ENCODE results near the gene KLHL29. TPM values are rescaled to one million over a fixed set of nuclear protein-coding genes. Genes with fewer than 3 reads are reported as not detected.

The KLHL29 gene
- total and polyA plus RNA-seq, 7 experiments from 2014 or later: 0.59 to 6.5 (median 5.6) TPM

GRCh38 chr2:23526114-23526513, 141.1 kb downstream of the KLHL29 start:
- Mint-ChIP-seq H3K4me3 (peak overlapping the region in 8 of 10 donors; percentile 21 to 63 (median 52)), H3K36me3 (no peaks in the 10 kb centered on the region), H3K27ac (peak overlapping the region in 2 of 9 donors; percentile 11 to 49), H3K27me3 (peaks cover 0 to 2% (median 0%) of the 10 kb centered on the region in 5 donors), H3K4me1 (peaks cover 10 to 23% (median 19%) of the 10 kb centered on the region in 7 donors), H3K9me3 (no peaks in the 10 kb centered on the region)
- DNase-seq (peak in 3 of 9 donors; percentile 17 to 29 (median 27)), ATAC-seq (peak; percentile 60)
- no peak overlapping the region for H3K4me3 ChIP-seq (ENCODE audit: low read length)
- H3K27me3 ChIP-seq (ENCODE audit: control insufficient read depth in 2 of 2, insufficient read depth in 2 of 2, low read length in 2 of 2): no peaks in the 10 kb centered on the region
- CTCF ChIA-PET: no interaction called here
- intact Hi-C loops (cut with micrococcal nuclease): no loop called here
- H3K27ac ChIP-seq (ENCODE audit: low read depth, low read length): no peak overlapping the region
- H3K4me1 ChIP-seq (ENCODE audit: control insufficient read depth in 2 of 2, insufficient read depth in 2 of 2, low read length in 2 of 2): peaks cover 0 to 16% of the 10 kb centered on the region in 2 donors
- no peaks in the 10 kb centered on the region for H3K9me3 ChIP-seq (ENCODE audit: control insufficient read depth in 2 of 3, low read length in 3 of 3)
- POLR2A ChIA-PET: no interaction called here
- no peaks in the 10 kb centered on the region for H3K36me3 ChIP-seq (ENCODE audit: control insufficient read depth in 2 of 3, insufficient read depth in 3 of 3, low read length in 3 of 3)

DNA sequence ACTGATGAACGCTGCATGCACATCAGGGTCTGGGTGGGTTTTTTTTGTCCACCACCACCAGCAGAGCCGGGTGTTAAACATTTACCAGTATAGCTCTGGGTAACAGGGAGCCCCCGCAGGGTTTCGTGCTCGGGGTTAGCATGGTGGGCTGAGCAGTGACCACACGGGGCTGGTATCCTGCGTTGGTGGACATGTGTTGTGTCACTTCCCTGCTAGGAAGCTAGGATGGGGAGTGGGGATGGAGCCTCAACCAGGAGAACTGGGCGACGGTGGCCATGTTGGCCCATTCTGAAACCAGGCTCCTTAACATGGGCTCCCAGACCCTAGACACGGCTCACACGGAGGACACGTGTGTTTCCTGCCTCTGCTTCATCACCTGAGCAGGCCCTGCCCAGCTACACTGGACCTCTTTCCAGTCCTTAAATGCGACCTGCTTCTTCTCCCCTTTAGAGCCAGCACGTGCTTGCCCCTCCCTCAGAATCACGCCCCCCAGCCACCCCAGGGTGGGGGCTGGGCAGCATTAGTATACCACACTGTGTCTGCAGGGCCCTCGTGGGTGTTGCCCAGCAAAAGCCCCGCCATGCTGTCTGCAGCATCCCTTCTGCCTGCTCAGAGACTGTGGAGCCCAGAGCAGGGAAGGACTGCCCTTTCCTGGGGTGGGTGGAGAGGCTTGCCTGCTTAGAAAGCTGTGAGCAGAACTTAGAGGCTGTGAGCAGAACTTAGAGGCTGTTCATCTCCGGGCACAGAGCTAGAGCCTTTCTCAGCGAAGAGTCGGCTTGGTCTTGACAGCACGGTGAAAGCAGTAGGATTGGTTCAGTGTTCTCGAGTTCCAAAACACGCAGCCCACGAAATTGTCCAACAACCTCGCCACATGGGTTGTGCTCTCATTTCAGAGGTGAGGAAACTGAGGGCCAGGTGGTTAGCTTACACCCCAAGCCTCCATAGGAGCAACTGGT, 142.1 kb downstream of the KLHL29 start:
- Mint-ChIP-seq H3K4me3 (no peak overlapping the region), H3K9me3 (no peaks in the 10 kb centered on the region), H3K27ac (no peak overlapping the region), H3K27me3 (peaks cover 0 to 2% (median 0%) of the 10 kb centered on the region in 5 donors), H3K36me3 (no peaks in the 10 kb centered on the region), H3K4me1 (peaks cover 15 to 33% (median 27%) of the 10 kb centered on the region in 7 donors)
- ChIA-PET POLR2A (no interaction called here), CTCF (no interaction called here)
- H3K4me3 ChIP-seq (ENCODE audit: low read length): no peak overlapping the region
- H3K4me1 ChIP-seq (ENCODE audit: control insufficient read depth in 2 of 2, insufficient read depth in 2 of 2, low read length in 2 of 2): peaks cover 5 to 24% of the 10 kb centered on the region in 2 donors
- ATAC-seq (no peak), DNase-seq (no peak)
- no peaks in the 10 kb centered on the region for H3K9me3 ChIP-seq (ENCODE audit: control insufficient read depth in 2 of 3, low read length in 3 of 3)
- no peaks in the 10 kb centered on the region for H3K27me3 ChIP-seq (ENCODE audit: control insufficient read depth in 2 of 2, insufficient read depth in 2 of 2, low read length in 2 of 2)
- H3K36me3 ChIP-seq (ENCODE audit: control insufficient read depth in 2 of 3, insufficient read depth in 3 of 3, low read length in 3 of 3): no peaks in the 10 kb centered on the region
- intact Hi-C loops (cut with micrococcal nuclease): no loop called here
- H3K27ac ChIP-seq (ENCODE audit: low read depth, low read length): no peak overlapping the region

DNA sequence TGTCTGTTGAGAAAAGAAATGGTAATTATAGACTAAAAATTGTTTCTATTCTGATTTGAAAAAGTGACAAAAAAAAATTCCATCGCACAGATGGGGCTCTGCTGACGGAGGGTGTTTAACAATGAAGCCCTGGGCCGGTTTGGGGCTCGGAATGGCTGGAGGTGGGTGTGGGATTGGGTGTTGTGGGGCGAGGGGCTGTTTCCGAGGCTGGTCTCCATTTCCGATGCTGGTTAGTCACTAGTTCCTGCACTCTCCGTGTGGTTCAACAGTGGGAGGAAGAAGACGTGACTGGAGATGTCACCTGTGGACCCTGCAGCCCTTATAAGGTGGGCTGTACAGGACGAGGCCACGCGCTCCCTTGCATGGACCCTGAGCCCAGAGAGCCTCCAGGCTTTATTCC, 143.2 kb downstream of the KLHL29 start:
- no peak overlapping the region for H3K27ac ChIP-seq (ENCODE audit: low read depth, low read length)
- H3K36me3 ChIP-seq (ENCODE audit: control insufficient read depth in 2 of 3, insufficient read depth in 3 of 3, low read length in 3 of 3): no peaks in the 10 kb centered on the region
- DNase-seq (no peak), ATAC-seq (no peak)
- Mint-ChIP-seq H3K27me3 (no peaks in the 10 kb centered on the region), H3K27ac (no peak overlapping the region), H3K4me1 (peaks cover 25 to 44% (median 38%) of the 10 kb centered on the region in 7 donors), H3K4me3 (no peak overlapping the region), H3K36me3 (peaks cover 0 to 3% (median 0%) of the 10 kb centered on the region in 5 donors), H3K9me3 (no peaks in the 10 kb centered on the region)
- POLR2A ChIA-PET: no interaction called here
- CTCF ChIA-PET: no interaction called here
- no peaks in the 10 kb centered on the region for H3K27me3 ChIP-seq (ENCODE audit: control insufficient read depth in 2 of 2, insufficient read depth in 2 of 2, low read length in 2 of 2)
- H3K9me3 ChIP-seq (ENCODE audit: control insufficient read depth in 2 of 3, low read length in 3 of 3): no peaks in the 10 kb centered on the region
- intact Hi-C loops (cut with micrococcal nuclease): no loop called here
- H3K4me3 ChIP-seq (ENCODE audit: low read length): no peak overlapping the region
- H3K4me1 ChIP-seq (ENCODE audit: control insufficient read depth in 2 of 2, insufficient read depth in 2 of 2, low read length in 2 of 2): peaks cover 12 to 30% of the 10 kb centered on the region in 2 donors

GRCh38 chr2:23528690-23529089, 143.7 kb downstream of the KLHL29 start:
- Histone ChIP-seq H3K36me3 (ENCODE audit: control insufficient read depth in 2 of 3, insufficient read depth in 3 of 3, low read length in 3 of 3) (no peaks in the 10 kb centered on the region), H3K4me3 (ENCODE audit: low read length) (no peak overlapping the region), H3K4me1 (ENCODE audit: control insufficient read depth in 2 of 2, insufficient read depth in 2 of 2, low read length in 2 of 2) (peaks cover 13 to 36% of the 10 kb centered on the region in 2 donors), H3K9me3 (ENCODE audit: control insufficient read depth in 2 of 3, low read length in 3 of 3) (no peaks in the 10 kb centered on the region), H3K27ac (ENCODE audit: low read depth, low read length) (no peak overlapping the region), H3K27me3 (ENCODE audit: control insufficient read depth in 2 of 2, insufficient read depth in 2 of 2, low read length in 2 of 2) (no peaks in the 10 kb centered on the region)
- CTCF ChIA-PET: no interaction called here
- ATAC-seq (no peak), DNase-seq (no peak)
- intact Hi-C loops (cut with micrococcal nuclease): no loop called here
- Mint-ChIP-seq H3K4me3 (no peak overlapping the region), H3K27ac (no peak overlapping the region), H3K4me1 (peaks cover 31 to 49% (median 43%) of the 10 kb centered on the region in 7 donors), H3K27me3 (no peaks in the 10 kb centered on the region), H3K36me3 (peaks cover 0 to 3% (median 0%) of the 10 kb centered on the region in 5 donors), H3K9me3 (no peaks in the 10 kb centered on the region)
- POLR2A ChIA-PET: no interaction called here

DNA sequence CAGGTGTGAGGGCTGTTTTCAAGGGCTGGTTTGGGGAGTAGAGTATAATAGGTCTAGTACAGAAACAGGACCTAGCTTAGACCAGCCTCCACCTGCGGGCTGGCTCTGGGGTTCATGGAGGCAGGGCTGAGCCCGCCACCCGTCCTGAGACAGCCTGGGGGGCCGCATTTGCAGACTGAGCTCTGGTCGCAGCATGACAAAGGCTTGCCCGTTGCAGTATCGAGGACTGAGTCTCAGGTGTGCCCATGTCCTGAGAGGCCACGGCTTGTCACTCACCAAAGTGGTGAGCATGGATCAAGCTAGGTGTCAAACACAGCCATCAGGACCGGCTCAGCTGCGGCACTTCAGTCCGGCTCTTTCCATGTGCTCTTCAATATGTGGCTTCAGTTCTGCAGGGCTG, 144.7 kb downstream of the KLHL29 start:
- H3K4me3 ChIP-seq (ENCODE audit: low read length): no peak overlapping the region
- Mint-ChIP-seq H3K4me1 (peaks cover 38 to 58% (median 51%) of the 10 kb centered on the region in 7 donors), H3K27me3 (no peaks in the 10 kb centered on the region), H3K27ac (peak overlapping the region in 2 of 9 donors; percentile 59 to 72), H3K9me3 (no peaks in the 10 kb centered on the region), H3K36me3 (peaks cover 0 to 3% (median 0%) of the 10 kb centered on the region in 5 donors), H3K4me3 (no peak overlapping the region)
- no peaks in the 10 kb centered on the region for H3K36me3 ChIP-seq (ENCODE audit: control insufficient read depth in 2 of 3, insufficient read depth in 3 of 3, low read length in 3 of 3)
- ChIA-PET CTCF (no interaction called here), POLR2A (no interaction called here)
- no peaks in the 10 kb centered on the region for H3K27me3 ChIP-seq (ENCODE audit: control insufficient read depth in 2 of 2, insufficient read depth in 2 of 2, low read length in 2 of 2)
- peaks cover 13 to 44% of the 10 kb centered on the region in 2 donors for H3K4me1 ChIP-seq (ENCODE audit: control insufficient read depth in 2 of 2, insufficient read depth in 2 of 2, low read length in 2 of 2)
- DNase-seq (no peak), ATAC-seq (no peak)
- no peak overlapping the region for H3K27ac ChIP-seq (ENCODE audit: low read depth, low read length)
- intact Hi-C loops (cut with micrococcal nuclease): loop anchor here (5.0 to 10.0 kb wide), 3 partner anchors 75 to 548 kb away; partner anchors contain the start of gene SF3B6 (in 1 of the 2)
- no peaks in the 10 kb centered on the region for H3K9me3 ChIP-seq (ENCODE audit: control insufficient read depth in 2 of 3, low read length in 3 of 3)

DNA sequence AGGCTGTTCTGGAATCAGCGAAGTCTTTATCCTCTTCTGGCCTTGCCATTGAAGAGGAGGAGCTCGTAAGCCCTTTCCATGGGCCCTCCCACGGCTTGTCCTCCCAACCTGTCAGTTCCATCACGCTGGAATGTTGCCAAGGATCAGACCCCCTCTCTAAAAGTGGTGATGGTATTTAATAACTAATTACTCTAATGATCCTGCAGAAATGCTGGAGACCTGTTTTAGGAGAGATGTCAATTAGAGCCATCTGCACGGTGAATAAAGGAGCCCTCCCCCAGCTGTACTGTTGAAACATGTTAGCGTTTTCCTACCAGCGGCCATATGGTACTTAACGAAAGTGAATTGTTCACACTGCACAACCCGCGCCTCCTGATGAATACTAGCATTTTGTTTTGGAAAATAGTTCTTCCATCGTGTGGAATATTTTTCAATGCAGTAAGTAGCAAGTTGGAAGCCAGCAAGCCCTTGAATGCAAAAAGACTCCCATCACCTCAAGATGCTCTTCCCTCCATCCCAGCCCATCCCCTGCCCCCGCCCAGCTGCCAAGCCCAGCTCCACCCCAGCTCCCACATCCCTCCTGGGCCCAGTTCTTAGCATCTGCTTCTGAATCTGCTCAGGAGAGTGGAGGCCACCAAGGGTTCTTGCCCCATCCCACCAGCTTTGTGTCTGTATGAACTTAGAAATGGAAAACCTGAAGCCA, 145.4 kb downstream of the KLHL29 start:
- Mint-ChIP-seq H3K9me3 (no peaks in the 10 kb centered on the region), H3K4me3 (peak overlapping the region in 4 of 10 donors; percentile 34 to 94 (median 54)), H3K27me3 (no peaks in the 10 kb centered on the region), H3K27ac (peak overlapping the region in 5 of 9 donors; percentile 54 to 98 (median 97)), H3K4me1 (peaks cover 42 to 59% (median 52%) of the 10 kb centered on the region in 7 donors), H3K36me3 (peaks cover 0 to 3% (median 0%) of the 10 kb centered on the region in 5 donors)
- intact Hi-C loops (cut with micrococcal nuclease): loop anchor here (5.0 to 10.0 kb wide), 3 partner anchors 76 to 547 kb away; partner anchors contain the start of gene SF3B6 (in 1 of the 2)
- no peak overlapping the region for H3K4me3 ChIP-seq (ENCODE audit: low read length)
- no peaks in the 10 kb centered on the region for H3K9me3 ChIP-seq (ENCODE audit: control insufficient read depth in 2 of 3, low read length in 3 of 3)
- CTCF ChIA-PET: no interaction called here
- no peaks in the 10 kb centered on the region for H3K27me3 ChIP-seq (ENCODE audit: control insufficient read depth in 2 of 2, insufficient read depth in 2 of 2, low read length in 2 of 2)
- ATAC-seq (no peak), DNase-seq (no peak)
- POLR2A ChIA-PET: no interaction called here
- no peak overlapping the region for H3K27ac ChIP-seq (ENCODE audit: low read depth, low read length)
- H3K4me1 ChIP-seq (ENCODE audit: control insufficient read depth in 2 of 2, insufficient read depth in 2 of 2, low read length in 2 of 2): peaks cover 13 to 45% of the 10 kb centered on the region in 2 donors
- H3K36me3 ChIP-seq (ENCODE audit: control insufficient read depth in 2 of 3, insufficient read depth in 3 of 3, low read length in 3 of 3): no peaks in the 10 kb centered on the region

Measured in naive thymus-derived CD4-positive, alpha-beta T cell (primary cell).